PC-3 (cell line): ENCODE data around the gene NDUFS7. TPM values are rescaled to one million over a fixed set of nuclear protein-coding genes. Genes with fewer than 3 reads are reported as not detected.
A peak's percentile ranks its signal among the peaks of the same experiment; 100 is the strongest.

Experiments
- ATAC-seq: fragments of 200-7000 bp; cut with Tn5 transposase; 2 replicates; pipeline ENCODE4 v1.9.1; 2020; ENCODE audit warnings: mild to moderate bottlenecking, moderate library complexity
- BruUV-seq: library from RNA; stranded (reverse); fragments of 400-500 nt; replicated peaks from 2 replicates; lab custom pipeline; 2021; lab: Mats Ljungman, UMichigan
- CTCF ChIA-PET: fragments of 300-600 bp; sonication (Branson Sonifier 250); formaldehyde crosslinking; loops from one replicate; lab custom pipeline; 2022; ENCODE audit warnings: antibody characterized with exemption; lab: Charles Lee
- POLR2A ChIA-PET: fragments of 300-600 bp; sonication (Branson Sonifier 250); formaldehyde crosslinking; loops from one replicate; lab custom pipeline; 2022; ENCODE audit warnings: antibody characterized with exemption; ENCODE audit not compliant: unreplicated experiment; lab: Charles Lee
- DNase-seq: peaks from one replicate; pipeline ENCODE4 v3.0.0-alpha.2; 2015
- H2AFZ ChIP-seq: fragments of 300-600 bp; sonication (generic); 2 replicates; pipeline ENCODE4 v1.6.0; 2016; ENCODE audit warnings: antibody characterized with exemption, low read length
- H3F3A ChIP-seq: fragments of 300-600 bp; sonication (generic); one replicate; pipeline ENCODE4 v1.6.0; 2017; ENCODE audit warnings: antibody characterized with exemption, low read length, control low read depth, mild to moderate bottlenecking; ENCODE audit not compliant: unreplicated experiment
- H3K27ac ChIP-seq: fragments of 300-600 bp; sonication (generic); 2 replicates; pipeline ENCODE4 v1.5.1; 2016; ENCODE audit warnings: mild to moderate bottlenecking, low read length
- H3K27me3 ChIP-seq: fragments of 300-600 bp; sonication (generic); 2 replicates; pipeline ENCODE4 v1.6.1; 2016; ENCODE audit warnings: low read length, mixed read lengths
- H3K36me3 ChIP-seq: fragments of 300-600 bp; sonication (generic); 2 replicates; pipeline ENCODE4 v1.6.1; 2016; ENCODE audit warnings: low read depth, mixed run types, low read length, mixed read lengths
- H3K4me1 ChIP-seq: fragments of 300-600 bp; sonication (generic); 2 replicates; pipeline ENCODE4 v1.5.1; 2016; ENCODE audit warnings: low read length; ENCODE audit not compliant: insufficient read depth
- H3K4me2 ChIP-seq: fragments of 300-600 bp; sonication (generic); 2 replicates; pipeline ENCODE4 v1.6.0; 2016; ENCODE audit warnings: low read length
- H3K4me3 ChIP-seq: fragments of 300-600 bp; sonication (generic); 2 replicates; pipeline ENCODE4 v1.5.1; 2016; ENCODE audit warnings: mild to moderate bottlenecking, low read length, mixed read lengths
- H3K79me2 ChIP-seq: fragments of 300-600 bp; sonication (generic); 2 replicates; pipeline ENCODE4 v1.6.1; 2017; ENCODE audit warnings: low read length, mixed read lengths
- H3K9ac ChIP-seq: fragments of 300-600 bp; sonication (generic); 2 replicates; pipeline ENCODE4 v1.6.0; 2016; ENCODE audit warnings: mild to moderate bottlenecking, low read length
- H3K9me2 ChIP-seq: fragments of 300-600 bp; sonication (generic); replicated peaks from 2 replicates; pipeline ENCODE4 v1.6.1; 2016; ENCODE audit warnings: mixed run types, low read length, mixed read lengths
- H3K9me3 ChIP-seq: fragments of 300-600 bp; sonication (generic); 2 replicates; pipeline ENCODE4 v1.6.1; 2016; ENCODE audit warnings: low read length, mixed read lengths
- H4K20me1 ChIP-seq: fragments of 300-600 bp; sonication (generic); 2 replicates; pipeline ENCODE4 v1.6.1; 2016; ENCODE audit warnings: low read length, mixed read lengths
- EZH2 ChIP-seq: fragments of 300-600 bp; sonication (generic); IDR thresholded peaks from one replicate; pipeline ENCODE4 v1.6.1; 2017; ENCODE audit warnings: antibody characterized with exemption, mild to moderate bottlenecking, low read length; ENCODE audit not compliant: unreplicated experiment
- EZH2phosphoT487 ChIP-seq: fragments of 300-600 bp; sonication (generic); IDR thresholded peaks from 2 replicates; pipeline ENCODE4 v1.6.1; 2018; ENCODE audit warnings: mild to moderate bottlenecking, antibody characterized with exemption, low read length, borderline replicate concordance
- intact Hi-C: fragments of 100-400 bp; cut with micrococcal nuclease; formaldehyde crosslinking; loops from 2 replicates; pipeline ENCODE4 v1.9.0; 2023
- total RNA-seq: library from RNA; depleted of rRNA; stranded (reverse); fragments of >200 nt; gene quantifications from 2 replicates; pipeline ENCODE4 v1.2.3, GENCODE V29; 2014
- TF ChIP-seq, protein P1 (sequence below): fragments of 300-600 bp; sonication (generic); conservative IDR thresholded peaks from 2 replicates; pipeline ENCODE4 v1.5.1; 2017; ENCODE audit warnings: antibody characterized with exemption, low read depth, mild to moderate bottlenecking, low read length

NDUFS7 gene
- total RNA-seq, 1 experiment from 2014 or later = 111 TPM

DNA sequence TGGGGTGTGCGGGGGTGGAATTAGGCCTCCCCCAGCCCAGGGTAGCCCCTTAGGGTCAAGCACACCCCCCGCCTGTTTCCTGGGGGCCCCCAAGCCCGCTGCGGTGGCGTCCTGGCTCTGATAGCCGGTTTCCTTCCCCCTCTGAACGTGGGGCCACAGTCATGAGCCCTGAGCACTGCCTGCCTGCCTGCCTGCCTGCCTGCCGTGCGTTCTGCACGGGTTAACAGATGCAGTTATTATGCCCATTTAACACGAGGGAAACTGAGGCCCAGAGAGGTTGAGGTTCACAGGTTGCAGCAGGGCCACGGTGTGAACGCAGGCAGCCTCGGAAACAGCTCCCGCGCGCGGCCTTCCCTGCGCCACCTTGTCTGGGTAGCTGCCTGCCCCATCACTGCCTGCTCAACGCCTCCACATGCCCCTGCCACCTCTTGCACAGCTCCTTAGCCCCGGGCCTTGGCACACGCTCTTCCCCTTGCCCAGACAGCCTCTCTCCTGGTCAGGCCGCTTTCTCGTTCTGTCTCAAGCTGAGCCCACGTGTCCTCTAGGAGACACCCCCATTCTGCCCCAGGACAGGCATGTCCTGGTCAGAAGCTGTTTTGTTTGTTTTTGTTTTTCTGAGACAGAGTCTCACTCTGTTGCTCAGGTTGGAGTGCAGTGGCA lies 18.8 kb downstream of the NDUFS7 start:
- H3K27me3 ChIP-seq = no peaks in the 10 kb centered on the region
- peaks cover 7% of the 10 kb centered on the region; the same call in 1 of the 2 replicates for H3K4me1 ChIP-seq
- H3K4me3 ChIP-seq = no peak overlapping the region
- H3K79me2 ChIP-seq = peaks cover 11% of the 10 kb centered on the region
- intact Hi-C loops = no loop called here
- ATAC-seq (no peak), DNase-seq (no peak)
- no peaks in the 10 kb centered on the region for H3K9me2 ChIP-seq
- no peaks in the 10 kb centered on the region for H4K20me1 ChIP-seq
- no TSS peak for BruUV-seq
- TF ChIP-seq, protein P1, sequence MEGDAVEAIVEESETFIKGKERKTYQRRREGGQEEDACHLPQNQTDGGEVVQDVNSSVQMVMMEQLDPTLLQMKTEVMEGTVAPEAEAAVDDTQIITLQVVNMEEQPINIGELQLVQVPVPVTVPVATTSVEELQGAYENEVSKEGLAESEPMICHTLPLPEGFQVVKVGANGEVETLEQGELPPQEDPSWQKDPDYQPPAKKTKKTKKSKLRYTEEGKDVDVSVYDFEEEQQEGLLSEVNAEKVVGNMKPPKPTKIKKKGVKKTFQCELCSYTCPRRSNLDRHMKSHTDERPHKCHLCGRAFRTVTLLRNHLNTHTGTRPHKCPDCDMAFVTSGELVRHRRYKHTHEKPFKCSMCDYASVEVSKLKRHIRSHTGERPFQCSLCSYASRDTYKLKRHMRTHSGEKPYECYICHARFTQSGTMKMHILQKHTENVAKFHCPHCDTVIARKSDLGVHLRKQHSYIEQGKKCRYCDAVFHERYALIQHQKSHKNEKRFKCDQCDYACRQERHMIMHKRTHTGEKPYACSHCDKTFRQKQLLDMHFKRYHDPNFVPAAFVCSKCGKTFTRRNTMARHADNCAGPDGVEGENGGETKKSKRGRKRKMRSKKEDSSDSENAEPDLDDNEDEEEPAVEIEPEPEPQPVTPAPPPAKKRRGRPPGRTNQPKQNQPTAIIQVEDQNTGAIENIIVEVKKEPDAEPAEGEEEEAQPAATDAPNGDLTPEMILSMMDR = no peak
- TF ChIP-seq EZH2 = no peak
- TF ChIP-seq EZH2phosphoT487 = no peak
- H3K9me3 ChIP-seq = no peaks in the 10 kb centered on the region
- H3K36me3 ChIP-seq = no peaks in the 10 kb centered on the region
- CTCF ChIA-PET = no interaction called here
- POLR2A ChIA-PET = interaction anchor here (0.5 kb wide), 1 partner anchor 134 kb away, joined by 7 read pairs; the partner anchor contains the start of gene CIRBP
- H3K9ac ChIP-seq = no peak overlapping the region
- H3K27ac ChIP-seq = no peak overlapping the region
- no peak overlapping the region for H2AFZ ChIP-seq
- H3F3A ChIP-seq = no peaks in the 10 kb centered on the region
- H3K4me2 ChIP-seq = no peak overlapping the region

GRCh38 chr19:1406774-1407527 lies 23.2 kb downstream of the NDUFS7 start:
- peak; percentile 69 for ATAC-seq
- POLR2A ChIA-PET = no interaction called here

More at GRCh38 chr19:1406774-1407527, 23.2 kb downstream of the NDUFS7 start:
- H2AFZ ChIP-seq = peak overlapping the region; percentile 75
- peak overlapping the region; percentile 61 for H3K4me3 ChIP-seq
- peak overlapping the region; percentile 39 for H3K27ac ChIP-seq
- no peaks in the 10 kb centered on the region for H3K9me3 ChIP-seq
- H3K9ac ChIP-seq = peak overlapping the region; percentile 68
- H3F3A ChIP-seq = no peaks in the 10 kb centered on the region
- TSS peak; percentile 74 for BruUV-seq
- H3K27me3 ChIP-seq = no peaks in the 10 kb centered on the region
- peaks cover 28% of the 10 kb centered on the region for H3K4me1 ChIP-seq
- TF ChIP-seq, protein P1 = peak; percentile 61
- no peak for TF ChIP-seq EZH2phosphoT487
- H3K9me2 ChIP-seq = no peaks in the 10 kb centered on the region
- peak overlapping the region; percentile 78 for H3K4me2 ChIP-seq
- intact Hi-C loops = no loop called here
- CTCF ChIA-PET = no interaction called here
- DNase-seq = peak; percentile 98
- H3K36me3 ChIP-seq = no peaks in the 10 kb centered on the region
- peaks cover 28% of the 10 kb centered on the region for H4K20me1 ChIP-seq
- peaks cover 42% of the 10 kb centered on the region for H3K79me2 ChIP-seq
